Neural cell (in vitro differentiated cells): ENCODE data around the gene DNAJC15. TPM values are rescaled to one million over a fixed set of nuclear protein-coding genes. Genes with fewer than 3 reads are reported as not detected.

ENCODE experiments used
- polyA plus RNA-seq: library from polyadenylated mRNA; depleted of rRNA; stranded (reverse); fragments of >200 nt; gene quantifications from 2 replicates; pipeline ENCODE4 v1.2.3, GENCODE V29; 2014
- TF ChIP-seq, protein P1 (sequence below): IDR thresholded peaks from 2 replicates; pipeline ENCODE4 v1.6.1; 2012; ENCODE audit warnings: borderline replicate concordance

Gene DNAJC15
- polyA plus RNA-seq, 1 donor from 2014 or later = 0.84 TPM

DNA sequence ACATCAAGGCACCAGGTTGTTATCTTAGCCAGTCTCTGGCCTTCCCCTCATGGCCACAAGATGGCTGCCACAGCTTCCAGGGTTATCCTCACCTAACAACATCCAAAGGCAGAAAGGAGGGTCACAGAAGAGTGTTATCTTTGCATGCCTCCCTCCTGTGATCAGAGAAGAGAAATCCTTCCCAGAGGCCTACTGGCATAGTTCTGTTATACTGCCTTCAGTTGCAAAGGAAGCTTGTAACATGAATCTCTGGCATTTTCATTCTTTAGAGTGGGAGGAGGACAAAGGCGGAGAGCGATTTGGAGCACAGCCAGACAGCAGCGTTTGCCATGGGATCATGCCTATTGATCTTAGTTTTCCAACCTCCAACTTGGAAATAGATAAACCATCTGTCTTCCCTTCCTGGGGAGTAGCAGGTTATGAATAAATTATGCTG lies 135.7 kb downstream of the DNAJC15 start (continued):
- TF ChIP-seq, protein P1, sequence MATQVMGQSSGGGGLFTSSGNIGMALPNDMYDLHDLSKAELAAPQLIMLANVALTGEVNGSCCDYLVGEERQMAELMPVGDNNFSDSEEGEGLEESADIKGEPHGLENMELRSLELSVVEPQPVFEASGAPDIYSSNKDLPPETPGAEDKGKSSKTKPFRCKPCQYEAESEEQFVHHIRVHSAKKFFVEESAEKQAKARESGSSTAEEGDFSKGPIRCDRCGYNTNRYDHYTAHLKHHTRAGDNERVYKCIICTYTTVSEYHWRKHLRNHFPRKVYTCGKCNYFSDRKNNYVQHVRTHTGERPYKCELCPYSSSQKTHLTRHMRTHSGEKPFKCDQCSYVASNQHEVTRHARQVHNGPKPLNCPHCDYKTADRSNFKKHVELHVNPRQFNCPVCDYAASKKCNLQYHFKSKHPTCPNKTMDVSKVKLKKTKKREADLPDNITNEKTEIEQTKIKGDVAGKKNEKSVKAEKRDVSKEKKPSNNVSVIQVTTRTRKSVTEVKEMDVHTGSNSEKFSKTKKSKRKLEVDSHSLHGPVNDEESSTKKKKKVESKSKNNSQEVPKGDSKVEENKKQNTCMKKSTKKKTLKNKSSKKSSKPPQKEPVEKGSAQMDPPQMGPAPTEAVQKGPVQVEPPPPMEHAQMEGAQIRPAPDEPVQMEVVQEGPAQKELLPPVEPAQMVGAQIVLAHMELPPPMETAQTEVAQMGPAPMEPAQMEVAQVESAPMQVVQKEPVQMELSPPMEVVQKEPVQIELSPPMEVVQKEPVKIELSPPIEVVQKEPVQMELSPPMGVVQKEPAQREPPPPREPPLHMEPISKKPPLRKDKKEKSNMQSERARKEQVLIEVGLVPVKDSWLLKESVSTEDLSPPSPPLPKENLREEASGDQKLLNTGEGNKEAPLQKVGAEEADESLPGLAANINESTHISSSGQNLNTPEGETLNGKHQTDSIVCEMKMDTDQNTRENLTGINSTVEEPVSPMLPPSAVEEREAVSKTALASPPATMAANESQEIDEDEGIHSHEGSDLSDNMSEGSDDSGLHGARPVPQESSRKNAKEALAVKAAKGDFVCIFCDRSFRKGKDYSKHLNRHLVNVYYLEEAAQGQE = no peak

Other genes starting within 250 kb of the DNAJC15 start
- gene FAM216B, start 242.0 kb upstream of the DNAJC15 start, polyA plus RNA-seq = not detected in 2 replicates
- not detected in 2 replicates for gene EPSTI1, start 31.3 kb upstream of the DNAJC15 start, polyA plus RNA-seq